Epithelial cell of prostate (primary cell): ENCODE data around the gene KCNN4.

Experiments used
- DNase-seq: peaks from one replicate; pipeline ENCODE4 v3.0.0-alpha.2; 2011; ENCODE audit warnings: low read depth, low spot score
- H3K27ac ChIP-seq: fragments of 450-650 bp; 2 replicates; pipeline ENCODE4 v1.5.1; 2017; ENCODE audit warnings: mild to moderate bottlenecking

The KCNN4 gene

DNA sequence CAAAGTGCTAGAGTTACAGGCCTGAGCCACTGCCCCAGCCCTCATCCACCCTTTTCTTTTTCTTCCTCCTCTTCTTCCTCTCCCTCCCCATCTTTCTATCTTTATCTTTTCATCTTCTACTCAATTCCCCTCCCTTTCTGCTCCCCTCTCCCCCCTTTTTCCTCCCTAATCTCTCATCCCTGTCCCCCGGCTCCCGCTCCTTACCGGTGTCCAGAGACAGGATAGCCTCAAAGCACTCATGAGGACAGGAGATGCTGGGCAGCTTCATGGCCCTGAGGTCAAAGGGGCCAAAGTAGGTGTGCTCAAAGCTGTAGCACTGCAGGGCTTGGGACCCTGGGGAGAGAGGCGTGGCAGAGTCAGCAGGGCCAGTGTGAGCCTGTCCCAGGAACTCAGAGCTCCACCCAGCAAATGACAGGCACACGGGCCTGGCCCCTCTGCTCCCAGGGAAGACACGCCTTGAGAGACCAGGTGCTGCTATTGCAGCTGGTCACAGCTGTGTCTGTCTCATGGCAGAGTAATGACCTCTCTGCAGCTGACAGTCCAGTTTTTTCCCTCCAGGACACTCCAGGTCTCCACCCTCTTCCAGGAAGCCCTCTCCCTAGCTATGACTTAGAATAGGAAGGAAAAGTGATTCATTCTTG lies 18.8 kb upstream of the KCNN4 start:
- peak overlapping the region; percentile 42 for H3K27ac ChIP-seq
- DNase-seq, result no peak

GRCh38 chr19:43798546-43799409 lies 18.0 kb upstream of the KCNN4 start:
- H3K27ac ChIP-seq, result peak overlapping the region; percentile 42
- no peak for DNase-seq

DNA sequence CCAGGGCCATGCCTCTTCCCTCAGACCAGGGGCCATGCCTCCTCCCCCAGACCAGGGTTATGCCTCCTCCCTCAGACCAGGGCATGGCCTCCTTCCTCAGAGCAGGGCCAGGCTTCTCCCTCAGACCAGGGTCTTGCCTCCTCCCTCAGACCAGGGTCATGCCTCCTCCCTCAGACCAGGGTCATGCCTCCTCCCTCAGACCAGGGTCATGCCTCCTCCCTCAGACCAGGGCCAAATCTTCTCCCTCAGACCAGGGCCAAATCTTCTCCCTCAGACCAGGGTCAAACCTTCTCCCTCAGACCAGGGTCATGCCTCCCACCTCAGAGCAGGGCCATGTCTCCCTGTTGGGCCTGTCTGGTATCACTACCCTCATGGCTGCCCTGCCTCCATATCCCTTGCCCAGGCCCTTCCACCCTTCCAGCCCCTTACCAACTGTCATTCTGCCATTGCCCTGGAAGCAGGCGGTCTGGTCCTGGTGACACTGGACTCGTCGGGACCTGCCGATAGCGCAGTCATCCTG lies 17.3 kb upstream of the KCNN4 start:
- DNase-seq, result no peak
- H3K27ac ChIP-seq, result no peak overlapping the region

DNA sequence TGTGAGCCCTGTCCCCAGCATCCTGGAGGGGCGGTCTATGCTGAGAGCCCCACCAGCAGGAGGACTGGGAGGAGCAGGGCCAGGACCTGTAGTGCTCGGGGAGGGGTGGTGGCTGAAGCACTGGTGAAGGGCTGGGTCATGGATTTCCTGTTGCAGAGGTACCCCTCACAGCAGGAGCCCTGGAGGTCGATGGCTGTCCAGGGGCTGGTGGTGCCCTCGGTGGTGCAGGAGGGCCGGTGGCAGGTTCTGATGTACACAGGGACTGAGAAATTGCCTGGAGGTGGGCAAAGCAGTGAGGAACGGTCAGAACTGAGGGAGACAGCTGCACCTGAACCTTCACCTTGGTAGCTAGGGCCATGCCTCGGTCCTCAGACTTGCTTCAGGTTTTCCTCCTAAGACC lies 16.8 kb upstream of the KCNN4 start:
- no peak for DNase-seq
- H3K27ac ChIP-seq, result no peak overlapping the region

DNA sequence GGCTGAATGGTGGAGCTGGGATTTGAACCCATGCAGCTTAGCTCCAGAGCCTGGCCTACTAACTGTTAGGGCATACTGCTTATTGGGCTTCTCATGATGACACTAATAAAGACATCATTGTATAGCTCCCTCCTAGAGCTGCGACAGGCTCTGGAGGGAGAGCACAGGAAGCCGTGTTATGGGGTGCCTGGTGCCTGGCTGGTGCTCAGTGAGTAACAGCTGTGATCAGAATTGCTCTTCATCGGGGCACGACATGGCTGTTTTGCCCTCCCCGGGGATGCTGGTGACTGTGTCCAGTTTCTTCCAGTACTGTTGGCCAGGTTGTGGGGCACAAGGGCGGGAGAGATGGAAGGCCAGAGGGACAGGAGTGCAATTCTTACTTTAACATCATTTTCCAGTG lies 16.3 kb upstream of the KCNN4 start:
- no peak overlapping the region for H3K27ac ChIP-seq
- no peak for DNase-seq

DNA sequence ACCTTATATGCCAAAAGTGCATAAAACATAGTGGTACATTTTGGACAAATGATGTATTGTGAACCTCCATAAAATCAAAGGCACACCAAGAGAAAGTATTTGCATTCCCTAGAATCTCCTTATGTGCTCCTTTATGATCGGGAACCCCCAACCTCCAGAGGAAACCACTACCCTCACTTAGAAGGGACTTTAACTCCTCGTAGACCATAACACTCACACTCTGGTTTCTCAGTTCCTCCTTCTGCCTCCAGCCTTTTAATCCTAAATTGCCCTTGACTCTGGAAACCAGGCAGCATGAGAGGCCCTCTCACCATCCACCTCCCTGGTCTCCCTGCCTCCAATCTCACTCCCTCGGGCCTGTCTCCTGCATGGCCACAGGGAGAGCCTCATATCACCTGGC lies 9.8 kb upstream of the KCNN4 start:
- DNase-seq, result no peak

DNA sequence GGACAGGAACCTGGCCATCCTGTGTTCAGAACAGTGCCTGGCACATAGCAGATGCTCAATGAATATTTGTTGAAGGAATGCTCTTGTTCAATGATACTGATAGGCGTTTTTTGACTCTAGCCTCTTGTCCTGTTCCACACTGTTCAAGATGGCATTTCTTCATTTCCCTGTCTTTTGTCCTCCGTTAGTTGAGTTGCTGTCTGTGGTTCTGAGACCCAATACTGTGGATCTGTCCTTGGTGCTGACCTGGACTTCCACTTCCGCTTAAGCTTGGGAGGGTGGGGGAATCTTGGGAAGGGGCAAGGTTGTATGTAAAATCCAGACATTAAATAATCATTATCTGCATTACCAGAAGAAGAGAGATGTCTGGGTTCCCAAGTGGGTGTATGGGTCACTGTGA lies 8.3 kb upstream of the KCNN4 start:
- no peak overlapping the region for H3K27ac ChIP-seq
- no peak for DNase-seq

More for the DNA sequence above, 9.8 kb upstream of the KCNN4 start:
- H3K27ac ChIP-seq, result no peak overlapping the region

GRCh38 chr19:43786665-43787064 lies 5.9 kb upstream of the KCNN4 start:
- no peak overlapping the region for H3K27ac ChIP-seq
- DNase-seq, result no peak

- DNase-seq, result no peak
- peak overlapping the region; percentile 67 for H3K27ac ChIP-seq
These were observed 4.4 kb upstream of the KCNN4 start for GRCh38 chr19:43784981-43785808.

DNA sequence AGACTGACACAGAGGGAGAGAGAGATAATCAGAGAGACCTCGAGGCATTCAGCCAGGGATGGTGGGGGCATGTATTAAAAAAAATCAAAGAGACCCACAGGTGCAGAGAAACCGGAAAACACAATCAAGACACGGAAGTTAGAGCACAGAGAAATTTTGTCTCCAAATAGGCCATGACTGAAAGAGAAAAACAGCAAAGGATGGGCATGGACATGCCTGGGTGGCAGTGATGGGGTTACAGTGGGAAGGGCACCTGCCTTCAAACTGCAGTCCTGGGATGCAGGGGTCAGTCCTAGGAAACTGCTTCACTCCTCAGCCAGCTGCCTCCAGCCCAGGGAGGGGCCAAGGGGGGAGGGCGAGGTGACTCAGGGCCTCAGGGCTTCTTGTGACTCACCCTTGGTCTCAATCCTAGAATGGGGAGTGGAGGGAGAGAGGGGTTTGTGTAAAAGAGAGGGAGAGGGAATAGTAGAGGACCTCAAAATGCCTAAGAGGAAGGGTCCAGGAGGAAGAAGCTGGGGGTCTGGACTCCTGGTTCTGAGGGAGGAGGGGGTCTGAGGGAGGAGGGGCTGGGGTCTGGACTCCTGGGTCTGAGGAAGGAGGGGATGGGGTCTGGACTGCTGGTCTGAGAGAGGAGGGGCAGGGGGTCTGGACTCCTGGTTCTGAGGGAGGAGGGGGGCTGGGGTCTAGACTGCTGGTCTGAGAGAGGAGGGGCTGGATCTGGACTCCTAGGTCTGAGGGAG lies 3.6 kb upstream of the KCNN4 start:
- DNase-seq, result no peak

DNA sequence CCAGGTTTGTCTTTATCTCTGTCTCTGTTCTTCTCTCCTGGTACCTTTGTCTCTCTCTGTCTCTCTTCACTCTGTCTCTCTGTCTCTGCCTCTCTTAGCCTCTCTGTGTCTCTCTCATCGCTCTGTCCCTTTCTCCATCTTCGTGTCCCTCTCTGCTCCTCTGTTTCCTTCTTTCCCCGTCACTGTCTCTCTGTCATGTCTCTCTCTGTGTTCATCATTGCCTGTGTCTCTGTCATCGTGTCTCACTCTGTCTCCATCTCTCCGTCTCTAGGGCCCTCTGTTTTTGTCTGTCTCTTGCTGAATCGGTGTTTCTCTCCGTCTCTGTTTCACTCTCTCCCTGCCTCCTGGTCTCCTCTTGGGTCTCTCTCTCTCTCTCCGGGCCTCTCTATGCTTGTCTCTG lies 2.9 kb upstream of the KCNN4 start:
- peak overlapping the region; percentile 67 for H3K27ac ChIP-seq

More for the DNA sequence above, 3.6 kb upstream of the KCNN4 start:
- H3K27ac ChIP-seq, result peak overlapping the region; percentile 67

GRCh38 chr19:43782689-43783231 lies 2.0 kb upstream of the KCNN4 start:
- peak overlapping the region; percentile 23 for H3K27ac ChIP-seq
- no peak for DNase-seq

More for the DNA sequence above, 2.9 kb upstream of the KCNN4 start:
- DNase-seq, result no peak

GRCh38 chr19:43782311-43782660 lies 1.5 kb upstream of the KCNN4 start:
- no peak for DNase-seq
- peak overlapping the region; percentile 23 for H3K27ac ChIP-seq

DNA sequence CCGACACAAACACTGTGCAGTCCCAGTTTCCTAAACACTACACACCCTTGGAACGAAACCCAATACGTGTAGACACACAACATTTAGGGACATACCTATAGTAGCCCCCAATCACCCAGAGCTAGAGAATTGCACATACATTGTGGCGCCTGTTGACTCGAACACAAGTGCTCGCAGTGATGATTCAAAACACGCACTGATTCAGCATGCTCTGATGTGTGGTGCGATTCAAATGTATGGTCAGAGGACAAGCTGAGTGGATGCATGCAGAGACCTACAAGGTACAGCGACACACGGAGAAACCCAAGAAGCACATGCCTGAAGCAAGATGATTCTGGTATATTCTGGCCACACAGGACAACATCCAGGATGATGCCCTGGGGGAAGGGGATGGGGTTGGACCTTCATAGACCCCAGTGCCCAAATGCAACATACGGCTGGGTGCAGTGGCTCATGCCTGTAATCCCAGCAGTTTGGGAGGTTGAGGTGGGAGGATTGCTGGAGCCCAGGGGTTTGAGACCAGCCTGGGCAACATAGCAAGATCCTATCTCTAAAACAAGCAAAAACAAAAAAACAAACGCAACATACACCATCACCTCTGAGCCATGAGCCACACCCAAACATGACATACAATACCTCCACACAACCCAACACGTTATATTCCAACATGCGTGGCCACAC lies 997 bp upstream of the KCNN4 start:
- no peak for DNase-seq
- H3K27ac ChIP-seq, result peak overlapping the region; percentile 63

DNA sequence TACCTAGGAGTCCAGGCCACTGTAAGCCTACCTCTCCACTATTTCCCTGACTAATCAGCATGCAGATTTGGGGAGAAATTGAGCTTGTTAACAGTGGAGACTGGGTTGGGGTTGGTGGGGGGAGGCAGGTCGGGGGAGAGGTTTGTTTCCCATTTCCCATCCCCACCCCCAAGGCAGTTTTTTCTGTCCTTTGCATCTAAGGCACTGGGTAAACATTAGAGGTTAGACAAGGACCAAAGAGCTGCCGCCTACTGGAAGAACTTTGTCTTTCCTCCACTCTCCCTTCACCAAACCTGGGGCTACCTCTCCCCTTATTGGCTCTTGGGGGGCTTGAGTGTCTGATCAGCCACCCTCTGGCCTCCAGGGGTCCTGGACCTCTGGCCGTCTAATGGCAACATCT lies 953 bp downstream of the KCNN4 start:
- DNase-seq, result no peak
- H3K27ac ChIP-seq, result peak overlapping the region; percentile 63

DNA sequence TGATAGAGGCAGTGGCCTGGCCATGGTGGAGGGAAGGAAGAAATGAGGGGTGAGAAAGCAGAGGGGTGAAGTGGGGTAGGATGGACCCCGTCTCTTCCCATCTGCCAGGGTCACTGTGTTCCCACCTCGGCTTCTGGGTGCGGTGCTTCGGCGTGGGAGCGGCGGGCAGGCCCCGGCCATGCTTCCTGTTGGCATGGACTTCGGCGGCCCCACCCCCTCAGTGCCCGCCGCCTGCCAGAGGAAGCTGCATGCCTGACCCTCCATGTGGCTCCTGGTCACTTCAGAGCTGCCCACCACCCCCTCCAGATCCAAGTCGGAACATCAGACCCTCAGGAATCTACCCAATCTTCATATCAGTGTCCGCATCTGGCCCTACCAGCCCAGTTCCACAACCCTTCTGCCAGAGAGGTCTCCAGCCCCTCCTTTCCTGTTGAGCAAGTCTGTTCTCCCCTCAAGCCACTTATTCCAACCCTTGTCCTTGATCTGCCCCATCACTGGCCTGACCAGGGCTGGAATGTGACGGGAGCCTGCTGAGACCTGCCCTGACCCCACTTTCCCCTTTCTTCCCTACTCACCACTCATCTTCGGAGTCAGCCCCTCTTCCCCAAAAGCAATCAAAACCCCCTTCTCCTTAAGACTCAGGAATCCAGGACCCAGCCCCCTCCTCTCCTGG lies 1.5 kb downstream of the KCNN4 start:
- DNase-seq, result no peak
- H3K27ac ChIP-seq, result peak overlapping the region; percentile 63

GRCh38 chr19:43778651-43779050 lies 2.1 kb downstream of the KCNN4 start:
- H3K27ac ChIP-seq, result peak overlapping the region; percentile 63
- no peak for DNase-seq

GRCh38 chr19:43777163-43777695 lies 3.5 kb downstream of the KCNN4 start:
- H3K27ac ChIP-seq, result peak overlapping the region; percentile 63
- no peak for DNase-seq
